GM12891 (cell line): Measurements from ENCODE around the gene ISYNA1.

Experiments used
- PAX5 ChIP-seq: IDR thresholded peaks from 2 replicates; pipeline ENCODE4 v1.6.1; 2011; ENCODE audit warnings: low read length, moderate library complexity, mild to moderate bottlenecking; ENCODE audit not compliant: insufficient read depth, severe bottlenecking
- POLR2A ChIP-seq: IDR thresholded peaks from 2 replicates; pipeline ENCODE4 v1.6.1; 2011; ENCODE audit warnings: low read depth, low read length, control low read depth
- POLR2AphosphoS5 ChIP-seq: IDR thresholded peaks from 2 replicates; pipeline ENCODE4 v1.6.1; 2011; ENCODE audit warnings: low read depth, low read length, control low read depth
- POU2F2 ChIP-seq: IDR thresholded peaks from 2 replicates; pipeline ENCODE4 v1.6.1; 2011; ENCODE audit warnings: low read depth, mild to moderate bottlenecking, control low read depth, low read length, moderate library complexity
- SPI1 ChIP-seq: IDR thresholded peaks from 2 replicates; pipeline ENCODE4 v1.6.1; 2011; ENCODE audit warnings: low read depth, low read length, control low read depth
- TAF1 ChIP-seq: IDR thresholded peaks from 2 replicates; pipeline ENCODE4 v1.6.1; 2011; ENCODE audit warnings: low read depth, low read length, control low read depth

GRCh38 chr19:18391509-18392075 is 46.3 kb downstream of the ISYNA1 start:
- TF ChIP-seq POLR2AphosphoS5 (no peak), POU2F2 (no peak), TAF1 (no peak), POLR2A (no peak), PAX5 (no peak), SPI1 (no peak)
